Calu3 (cell line): Measurements from ENCODE around the gene OCIAD1. TPM values are rescaled to one million over a fixed set of nuclear protein-coding genes. Genes with fewer than 3 reads are reported as not detected.
"Not testable (repeated sequence)": the region's sequence is repeated elsewhere in the genome, so short reads cannot be mapped to it uniquely, and the experiment has no call there.

ENCODE experiments used
- BruUV-seq: library from RNA; stranded (reverse); fragments of 400-500 nt; replicated peaks from 2 replicates; lab custom pipeline; 2021; lab: Mats Ljungman, UMichigan
- CTCF ChIA-PET: fragments of 300-600 bp; sonication (Branson Sonifier 250); formaldehyde crosslinking; loops from one replicate; lab custom pipeline; 2022; ENCODE audit warnings: antibody characterized with exemption; lab: Charles Lee
- DNase-seq: peaks from one replicate; pipeline ENCODE4 v3.0.0; 2022
- H3K27ac Mint-ChIP-seq: one replicate; pipeline ENCODE4 v1.8.0; 2022; ENCODE audit warnings: mixed read lengths; ENCODE audit not compliant: unreplicated experiment
- H3K27me3 Mint-ChIP-seq: one replicate; pipeline ENCODE4 v1.8.0; 2022; ENCODE audit warnings: mixed read lengths; ENCODE audit not compliant: unreplicated experiment
- H3K36me3 Mint-ChIP-seq: one replicate; pipeline ENCODE4 v1.8.0; 2022; ENCODE audit warnings: mild to moderate bottlenecking, moderate library complexity, mixed read lengths; ENCODE audit not compliant: insufficient read depth, unreplicated experiment
- H3K4me1 Mint-ChIP-seq: one replicate; pipeline ENCODE4 v1.8.0; 2022; ENCODE audit warnings: mild to moderate bottlenecking, low read depth, mixed read lengths; ENCODE audit not compliant: unreplicated experiment
- H3K4me3 Mint-ChIP-seq: one replicate; pipeline ENCODE4 v1.8.0; 2022; ENCODE audit warnings: mild to moderate bottlenecking, low read depth, moderate library complexity, mixed read lengths; ENCODE audit not compliant: unreplicated experiment
- H3K9me3 Mint-ChIP-seq: one replicate; pipeline ENCODE4 v1.8.0; 2022; ENCODE audit warnings: low read depth, mixed read lengths; ENCODE audit not compliant: unreplicated experiment
- intact Hi-C: fragments of 100-400 bp; cut with micrococcal nuclease; formaldehyde crosslinking; loops from one replicate; pipeline ENCODE4 v1.10.0; 2022; ENCODE audit not compliant: unreplicated experiment
- total RNA-seq: library from RNA; stranded (reverse); gene quantifications from 2 replicates; pipeline ENCODE4 v1.2.3, GENCODE V29; 2022
- TF ChIP-seq, protein P1 (sequence below): fragments of 200-600 bp; IDR thresholded peaks from one replicate; pipeline ENCODE4 v1.8.0; 2022; ENCODE audit warnings: antibody characterized with exemption; ENCODE audit not compliant: unreplicated experiment

The OCIAD1 gene
- total RNA-seq, 1 experiment from 2014 or later: 103 TPM

DNA sequence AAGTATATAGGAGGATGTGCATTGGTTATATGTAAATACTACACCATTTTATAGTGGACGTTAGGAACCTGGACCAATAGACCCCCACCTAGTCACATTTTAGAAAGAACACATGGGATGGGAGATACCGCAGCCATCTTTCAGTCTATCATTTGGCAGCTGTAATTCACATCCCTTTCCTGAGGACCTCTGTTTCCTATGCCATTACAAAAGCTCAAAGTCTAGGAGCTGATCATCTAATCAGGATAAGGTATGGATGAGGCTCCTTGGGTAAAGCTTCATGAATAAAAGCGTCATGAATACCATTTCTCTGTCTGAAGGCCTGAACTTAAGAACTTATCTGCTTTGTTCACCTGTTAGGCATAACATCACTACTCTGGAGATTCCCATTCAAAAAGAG lies 31.1 kb downstream of the OCIAD1 start:
- Mint-ChIP-seq H3K4me1 (no peaks in the 10 kb centered on the region), H3K36me3 (peaks cover 2% of the 10 kb centered on the region), H3K9me3 (no peaks in the 10 kb centered on the region), H3K27ac (no peak overlapping the region), H3K27me3 (no peaks in the 10 kb centered on the region), H3K4me3 (no peak overlapping the region)
- intact Hi-C loops: no loop called here
- CTCF ChIA-PET: no interaction called here
- TF ChIP-seq, protein P1, sequence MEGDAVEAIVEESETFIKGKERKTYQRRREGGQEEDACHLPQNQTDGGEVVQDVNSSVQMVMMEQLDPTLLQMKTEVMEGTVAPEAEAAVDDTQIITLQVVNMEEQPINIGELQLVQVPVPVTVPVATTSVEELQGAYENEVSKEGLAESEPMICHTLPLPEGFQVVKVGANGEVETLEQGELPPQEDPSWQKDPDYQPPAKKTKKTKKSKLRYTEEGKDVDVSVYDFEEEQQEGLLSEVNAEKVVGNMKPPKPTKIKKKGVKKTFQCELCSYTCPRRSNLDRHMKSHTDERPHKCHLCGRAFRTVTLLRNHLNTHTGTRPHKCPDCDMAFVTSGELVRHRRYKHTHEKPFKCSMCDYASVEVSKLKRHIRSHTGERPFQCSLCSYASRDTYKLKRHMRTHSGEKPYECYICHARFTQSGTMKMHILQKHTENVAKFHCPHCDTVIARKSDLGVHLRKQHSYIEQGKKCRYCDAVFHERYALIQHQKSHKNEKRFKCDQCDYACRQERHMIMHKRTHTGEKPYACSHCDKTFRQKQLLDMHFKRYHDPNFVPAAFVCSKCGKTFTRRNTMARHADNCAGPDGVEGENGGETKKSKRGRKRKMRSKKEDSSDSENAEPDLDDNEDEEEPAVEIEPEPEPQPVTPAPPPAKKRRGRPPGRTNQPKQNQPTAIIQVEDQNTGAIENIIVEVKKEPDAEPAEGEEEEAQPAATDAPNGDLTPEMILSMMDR: no peak
- BruUV-seq: no TSS peak
- DNase-seq: no peak

DNA sequence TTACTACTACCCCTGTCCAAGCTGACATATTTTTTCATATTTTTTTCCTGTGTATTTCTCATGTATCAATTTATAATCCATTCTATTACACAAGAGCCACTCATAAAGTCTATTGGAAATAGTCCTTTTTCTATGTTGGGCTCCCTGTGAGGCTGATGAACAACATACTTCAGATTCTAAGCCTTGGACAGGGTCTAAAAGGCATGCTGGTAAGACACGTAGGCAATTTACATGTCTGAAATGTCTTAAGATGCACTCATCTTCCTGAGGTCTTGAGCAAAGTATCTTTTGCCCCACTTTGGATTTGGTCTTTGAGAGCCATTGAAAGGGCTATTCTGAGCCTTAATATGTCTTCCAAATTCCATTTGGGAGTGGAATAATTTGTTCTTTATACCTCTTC lies 31.8 kb downstream of the OCIAD1 start:
- Mint-ChIP-seq H3K9me3 (no peaks in the 10 kb centered on the region), H3K36me3 (no peaks in the 10 kb centered on the region), H3K4me3 (no peak overlapping the region), H3K4me1 (no peaks in the 10 kb centered on the region), H3K27me3 (no peaks in the 10 kb centered on the region), H3K27ac (no peak overlapping the region)
- BruUV-seq: no TSS peak
- no peak for DNase-seq
- intact Hi-C loops: no loop called here
- CTCF ChIA-PET: no interaction called here
- TF ChIP-seq, protein P1: no peak

DNA sequence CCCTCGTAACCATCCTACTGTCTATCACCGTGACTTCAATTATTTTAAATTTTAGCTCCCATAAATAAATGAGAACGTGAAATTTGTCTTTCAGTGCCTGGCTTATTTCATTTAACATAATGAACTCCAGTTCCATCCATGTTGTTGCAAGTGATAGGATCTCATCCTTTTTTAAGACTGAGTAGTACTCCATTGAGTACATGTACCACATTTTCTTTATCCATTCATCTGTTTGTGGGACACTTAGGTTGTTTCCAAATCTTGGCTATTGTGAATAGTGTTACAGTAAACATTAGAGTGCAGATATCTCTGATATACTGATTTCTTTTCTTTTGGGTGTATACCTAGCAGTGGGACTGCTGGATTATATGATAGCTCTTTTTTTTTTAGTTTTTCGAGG lies 32.8 kb downstream of the OCIAD1 start:
- no peaks in the 10 kb centered on the region for H3K36me3 Mint-ChIP-seq
- TF ChIP-seq, protein P1: no peak
- no TSS peak for BruUV-seq
- intact Hi-C loops: no loop called here
- no peaks in the 10 kb centered on the region for H3K27me3 Mint-ChIP-seq
- H3K4me3 Mint-ChIP-seq: no peak overlapping the region
- no peaks in the 10 kb centered on the region for H3K4me1 Mint-ChIP-seq
- H3K9me3 Mint-ChIP-seq: no peaks in the 10 kb centered on the region
- no peak for DNase-seq
- no peak overlapping the region for H3K27ac Mint-ChIP-seq
- CTCF ChIA-PET: no interaction called here

DNA sequence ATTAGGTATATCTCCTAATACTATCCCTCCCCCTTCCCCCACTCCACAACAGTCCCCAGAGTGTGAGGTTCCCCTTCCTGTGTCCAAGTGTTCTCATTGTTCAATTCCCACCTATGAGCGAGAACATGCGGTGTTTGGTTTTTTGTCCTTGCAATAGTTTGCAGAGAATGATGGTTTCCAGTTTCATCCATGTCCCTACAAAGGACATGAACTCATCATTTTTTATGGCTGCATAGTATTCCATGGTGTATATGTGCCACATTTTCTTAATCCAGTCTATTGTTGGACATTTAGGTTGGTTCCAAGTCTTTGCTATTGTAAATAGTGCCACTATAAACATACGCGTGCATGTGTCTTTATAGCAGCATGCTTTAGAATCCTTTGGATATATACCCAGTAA lies 33.8 kb downstream of the OCIAD1 start:
- H3K27ac Mint-ChIP-seq, H3K4me1 Mint-ChIP-seq, H3K9me3 Mint-ChIP-seq, DNase-seq, H3K36me3 Mint-ChIP-seq, H3K27me3 Mint-ChIP-seq, BruUV-seq, H3K4me3 Mint-ChIP-seq, CTCF ChIA-PET, intact Hi-C loops: not testable (repeated sequence)

DNA sequence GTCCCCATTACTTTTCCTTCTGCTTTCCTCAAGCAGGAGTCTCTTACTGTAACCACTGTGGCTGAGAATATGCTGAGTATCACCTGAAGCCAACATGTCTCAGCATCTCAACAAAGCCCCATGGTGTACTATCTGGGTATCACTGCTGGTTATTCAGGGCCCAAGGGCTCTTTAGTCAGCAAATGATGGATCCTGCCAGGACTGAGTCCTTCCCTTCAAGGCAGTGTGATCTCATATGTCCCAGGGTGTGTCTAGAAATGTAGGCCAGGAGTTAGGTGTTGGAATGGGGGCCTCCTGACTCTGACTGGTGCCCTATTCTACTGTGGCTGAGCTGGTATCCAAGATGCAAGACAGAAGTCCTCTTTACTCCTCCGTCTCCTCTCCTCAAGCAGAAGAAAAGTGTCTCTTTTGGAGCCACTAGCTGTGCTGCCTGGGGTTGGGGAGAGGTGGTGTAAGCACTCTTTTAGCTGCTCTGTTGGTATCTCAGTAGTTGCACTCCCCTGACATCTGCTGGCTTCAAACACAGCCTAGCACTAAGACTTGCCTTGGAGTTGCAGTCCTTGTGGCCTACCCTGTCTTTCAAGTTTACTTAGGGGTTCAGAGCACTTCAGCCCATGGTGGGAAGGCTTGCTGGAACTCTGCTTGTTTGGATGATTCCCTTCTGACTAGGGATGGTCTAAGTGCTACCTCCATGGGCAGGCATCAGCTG lies 47.1 kb downstream of the OCIAD1 start:
- Mint-ChIP-seq H3K4me1 (no peaks in the 10 kb centered on the region), H3K9me3 (no peaks in the 10 kb centered on the region), H3K36me3 (no peaks in the 10 kb centered on the region), H3K27ac (no peak overlapping the region), H3K4me3 (no peak overlapping the region), H3K27me3 (no peaks in the 10 kb centered on the region)
- intact Hi-C loops: loop anchor here (10.0 kb wide), 1 partner anchor 87 kb away; no protein-coding TSS in a partner anchor
- BruUV-seq: no TSS peak
- TF ChIP-seq, protein P1: no peak
- no peak for DNase-seq
- CTCF ChIA-PET: no interaction called here
